Measurements from ENCODE around the gene HGD.

DNA sequence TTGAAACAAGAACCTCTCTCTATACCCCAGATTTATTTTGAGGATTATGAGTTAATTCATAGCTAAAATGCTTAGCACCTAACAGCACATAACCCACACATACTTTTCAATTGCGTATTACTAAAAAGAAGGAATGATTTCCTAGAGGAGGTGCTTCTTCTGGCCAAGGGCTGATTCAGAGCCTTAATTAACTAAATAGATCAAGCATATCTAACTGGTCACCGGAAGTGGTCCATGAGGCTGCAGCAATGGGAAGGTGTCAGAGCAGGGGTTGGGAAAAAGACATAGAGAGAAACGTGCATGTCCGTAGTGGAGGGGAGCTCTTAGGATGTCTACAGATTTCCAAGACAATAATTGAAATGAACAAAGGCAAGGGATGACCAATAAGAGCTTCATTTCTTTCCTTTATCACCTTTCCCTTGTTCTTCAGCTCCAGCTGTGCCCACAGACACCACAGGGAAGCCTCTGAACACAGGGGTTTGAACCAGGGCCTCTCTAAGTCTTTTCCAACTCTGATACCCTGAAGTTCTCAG lies 467 bp downstream of the HGD start:
- TF ChIP-seq CTCF (IDR thresholded peaks at IDR 0.05; ENCODE audit: low read depth, low read length, poor library complexity, severe bottlenecking): no peak
- TF ChIP-seq EZH2phosphoT487 (IDR thresholded peaks at IDR 0.05; ENCODE audit: borderline replicate concordance, low read length): no peak

Data from DOHH2 (cell line).